Lower leg skin (tissue), 4 donors: Measurements from ENCODE around the gene TRAPPC5. TPM values are rescaled to one million over a fixed set of nuclear protein-coding genes. Genes with fewer than 3 reads are reported as not detected.

Experiments used
- DNase-seq, 2 donors: peaks; one replicate each; pipeline ENCODE4 v3.0.0-alpha.2; 2019; ENCODE audit warnings: low spot score in 2 of 2
- H3K4me3 ChIP-seq: fragments of 200-600 bp; sonication (generic); 2 replicates; pipeline ENCODE4 v1.5.1; 2017; ENCODE audit warnings: mild to moderate bottlenecking, low read depth; ENCODE audit not compliant: poor library complexity, severe bottlenecking
- CTCF ChIP-seq, 3 donors: fragments of 450-650 bp; IDR thresholded peaks; one replicate each; pipeline ENCODE4 v1.5.1; 2016; ENCODE audit warnings: antibody characterized with exemption in 3 of 3, mild to moderate bottlenecking in 3 of 3, moderate library complexity in 2 of 3
- POLR2A ChIP-seq, 2 donors: fragments of 450-650 bp; IDR thresholded peaks; one replicate each; pipeline ENCODE4 v1.6.1; 2016 to 2017; ENCODE audit warnings: antibody characterized with exemption in 2 of 2, mild to moderate bottlenecking in 1 of 2, moderate library complexity in 1 of 2
- WGBS, 2 donors: methylation state at CpG; one replicate each; pipeline ENCODE4 v1.1.5; 2018; 5-methylcytosine and 5-hydroxymethylcytosine counted together
- intact Hi-C: fragments of 100-400 bp; cut with DNase I; formaldehyde crosslinking; loops from one replicate; pipeline ENCODE4 v1.15.0; 2023; ENCODE audit warnings: low total_unique reads
- total RNA-seq, 4 donors: library from RNA; depleted of rRNA; stranded (reverse); fragments of >200 nt; gene quantifications; one replicate each; pipeline ENCODE4 v1.1.0, GENCODE V29; 2016

Gene TRAPPC5
- total RNA-seq, 4 donors from 2014 or later, result 115 to 197 (median 143) TPM

- no peak overlapping the region for H3K4me3 ChIP-seq
- WGBS, 2 donors, result 49 to 50% methylated on average over 16 of the region's 16 CpGs
- no peak for DNase-seq
- TF ChIP-seq CTCF (IDR thresholded peaks at IDR 0.05) (no peak), POLR2A (IDR thresholded peaks at IDR 0.05) (no peak)
- intact Hi-C loops, result no loop called here
These were observed 44.3 kb upstream of the TRAPPC5 start for GRCh38 chr19:7636317-7636690.

GRCh38 chr19:7636691-7637373 lies 43.8 kb upstream of the TRAPPC5 start, which contains the start of gene STXBP2:
Gene STXBP2 (plus strand): TSS chr19:7637110. CDS start chr19:7637150, 40 bp downstream.
- H3K4me3 ChIP-seq, result peak within 1 kb of the TSS; percentile 29
- intact Hi-C loops, result no loop called here
- peak; percentile 70 to 95 for DNase-seq
- 5 to 9% methylated on average over 17 to 45 of the region's 61 CpGs for WGBS, 2 donors
- no peak for TF ChIP-seq POLR2A (IDR thresholded peaks at IDR 0.05)
- no peak for TF ChIP-seq CTCF (IDR thresholded peaks at IDR 0.05)

- no peak for TF ChIP-seq CTCF (IDR thresholded peaks at IDR 0.05)
- TF ChIP-seq POLR2A (IDR thresholded peaks at IDR 0.05), result no peak
- H3K4me3 ChIP-seq, result peak overlapping the region; percentile 29
- no peak for DNase-seq
- intact Hi-C loops, result no loop called here
- WGBS, 2 donors, result 38 to 45% methylated on average over 27 to 30 of the region's 30 CpGs
These were observed 43.0 kb upstream of the TRAPPC5 start for GRCh38 chr19:7637374-7638256.

GRCh38 chr19:7638802-7639465 lies 41.7 kb upstream of the TRAPPC5 start:
- no peak overlapping the region for H3K4me3 ChIP-seq
- DNase-seq, result no peak
- 76 to 85% methylated on average over 7 to 12 of the region's 12 CpGs for WGBS, 2 donors
- no peak for TF ChIP-seq POLR2A (IDR thresholded peaks at IDR 0.05)
- no peak for TF ChIP-seq CTCF (IDR thresholded peaks at IDR 0.05)
- intact Hi-C loops, result no loop called here

DNA sequence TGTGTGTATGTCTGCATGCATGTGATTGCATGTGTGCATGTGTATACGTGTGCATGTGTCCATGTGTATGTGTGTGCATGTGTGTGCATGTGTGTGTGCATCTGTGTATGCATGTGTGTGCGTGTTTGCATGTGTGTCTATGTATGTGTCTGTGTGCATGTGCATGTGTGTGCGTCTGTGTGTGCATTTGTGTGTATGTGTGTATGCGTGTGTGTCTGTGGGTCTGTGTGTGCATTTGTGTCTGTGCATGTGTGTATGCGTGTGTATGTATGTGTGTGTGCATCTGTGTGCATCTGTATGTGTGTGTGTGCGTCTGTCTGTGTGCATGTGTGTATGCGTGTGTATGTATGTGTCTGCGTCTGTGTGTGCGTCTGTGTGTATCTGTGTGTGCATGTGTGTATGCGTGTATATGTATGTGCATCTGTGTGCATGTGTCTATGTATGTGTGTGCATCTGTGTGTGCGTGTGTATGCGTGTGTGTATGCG lies 40.7 kb upstream of the TRAPPC5 start:
- no peak for DNase-seq
- intact Hi-C loops, result no loop called here
- 94 to 95% methylated on average over 13 of the region's 13 CpGs for WGBS, 2 donors
- no peak overlapping the region for H3K4me3 ChIP-seq
- TF ChIP-seq POLR2A (IDR thresholded peaks at IDR 0.05), result no peak
- no peak for TF ChIP-seq CTCF (IDR thresholded peaks at IDR 0.05)
